HL-60 (cell line): ENCODE results near the gene CDK6.

Source experiments
- CTCF ChIP-seq: IDR thresholded peaks from one replicate; pipeline ENCODE4 v1.5.1; 2011; ENCODE audit warnings: low read length, control low read depth, inconsistent platforms; ENCODE audit not compliant: insufficient read depth
- POLR2AphosphoS5 ChIP-seq: IDR thresholded peaks from 2 replicates; pipeline ENCODE4 v1.6.1; 2012; ENCODE audit warnings: low read depth
- REST ChIP-seq: IDR thresholded peaks from 2 replicates; pipeline ENCODE4 v1.6.1; 2012; ENCODE audit warnings: low read depth; ENCODE audit not compliant: insufficient replicate concordance
- SPI1 ChIP-seq: IDR thresholded peaks from 2 replicates; pipeline ENCODE4 v1.6.1; 2012; ENCODE audit warnings: low read depth, mild to moderate bottlenecking, borderline replicate concordance

GRCh38 chr7:92884218-92884617 is 47.8 kb upstream of the CDK6 start:
- TF ChIP-seq SPI1 (peak; percentile 36; the same call in 1 of the 2 replicates), CTCF (no peak), POLR2AphosphoS5 (no peak), REST (no peak)
